MM.1S (cell line): ENCODE data around the gene PRKG1.

Experiments
- DNase-seq: peaks from one replicate; pipeline ENCODE4 v3.0.0-alpha.2; 2015
- H2AFZ ChIP-seq: fragments of 300-600 bp; sonication (generic); 2 replicates; pipeline ENCODE4 v1.6.0; 2016; ENCODE audit warnings: antibody characterized with exemption, low read length
- H3F3A ChIP-seq: fragments of 300-600 bp; sonication (generic); 2 replicates; pipeline ENCODE4 v1.6.1; 2016; ENCODE audit warnings: mild to moderate bottlenecking, antibody characterized with exemption, low read length, moderate library complexity, mixed read lengths; ENCODE audit not compliant: insufficient read depth
- H3K27ac ChIP-seq: fragments of 300-600 bp; sonication (generic); 2 replicates; pipeline ENCODE4 v1.5.1; 2016; ENCODE audit warnings: mild to moderate bottlenecking, low read length
- H3K27me3 ChIP-seq: fragments of 300-600 bp; sonication (generic); replicated peaks from 2 replicates; pipeline ENCODE4 v1.6.0; 2016; ENCODE audit warnings: low read length; ENCODE audit not compliant: insufficient read depth
- H3K36me3 ChIP-seq: fragments of 300-600 bp; sonication (generic); replicated peaks from 2 replicates; pipeline ENCODE4 v1.6.1; 2016; ENCODE audit warnings: mild to moderate bottlenecking, low read length, mixed read lengths; ENCODE audit not compliant: insufficient read depth
- H3K4me1 ChIP-seq: fragments of 300-600 bp; sonication (generic); 2 replicates; pipeline ENCODE4 v1.6.1; 2016; ENCODE audit warnings: low read length, mixed read lengths
- H3K4me2 ChIP-seq: fragments of 300-600 bp; sonication (generic); 2 replicates; pipeline ENCODE4 v1.6.0; 2016; ENCODE audit warnings: low read depth, low read length
- H3K4me3 ChIP-seq: fragments of 300-600 bp; sonication (generic); 2 replicates; pipeline ENCODE4 v1.5.1; 2016; ENCODE audit warnings: low read length, mixed read lengths
- H3K79me2 ChIP-seq: fragments of 300-600 bp; sonication (generic); 2 replicates; pipeline ENCODE4 v1.6.1; 2016; ENCODE audit warnings: mixed run types, low read length, mixed read lengths
- H3K9ac ChIP-seq: fragments of 300-600 bp; sonication (generic); 2 replicates; pipeline ENCODE4 v1.6.1; 2016; ENCODE audit warnings: low read length, mixed read lengths
- H3K9me2 ChIP-seq: fragments of 300-600 bp; sonication (generic); replicated peaks from 2 replicates; pipeline ENCODE4 v1.6.1; 2016; ENCODE audit warnings: mild to moderate bottlenecking, low read length, mixed read lengths; ENCODE audit not compliant: insufficient read depth
- H3K9me3 ChIP-seq: fragments of 300-600 bp; sonication (generic); replicated peaks from 2 replicates; pipeline ENCODE4 v1.6.1; 2016; ENCODE audit warnings: mild to moderate bottlenecking, low read length, mixed read lengths; ENCODE audit not compliant: insufficient read depth
- H4K20me1 ChIP-seq: fragments of 300-600 bp; sonication (generic); 2 replicates; pipeline ENCODE4 v1.6.1; 2016; ENCODE audit warnings: mild to moderate bottlenecking, low read length, moderate library complexity, mixed read lengths; ENCODE audit not compliant: insufficient read depth
- EZH2 ChIP-seq: fragments of 300-600 bp; sonication (generic); optimal IDR thresholded peaks from 2 replicates; pipeline ENCODE3; 2017; ENCODE audit warnings: low read depth, mild to moderate bottlenecking, antibody characterized with exemption, low read length, mixed read lengths
- EZH2phosphoT487 ChIP-seq: fragments of 300-600 bp; sonication (generic); IDR thresholded peaks from 2 replicates; pipeline ENCODE4 v1.6.1; 2018; ENCODE audit warnings: antibody characterized with exemption, low read length
- TF ChIP-seq, protein P1 (sequence below): fragments of 300-600 bp; sonication (generic); IDR thresholded peaks from 2 replicates; pipeline ENCODE4 v1.5.1; 2016; ENCODE audit warnings: antibody characterized with exemption, low read length, mixed read lengths

Gene PRKG1

GRCh38 chr10:51077507-51077906, 3.2 kb downstream of the PRKG1 start:
- Histone ChIP-seq H4K20me1 (no peaks in the 10 kb centered on the region), H3K9me2 (no peaks in the 10 kb centered on the region), H2AFZ (no peak overlapping the region), H3K9me3 (no peaks in the 10 kb centered on the region), H3K4me3 (no peak overlapping the region), H3K4me1 (no peaks in the 10 kb centered on the region), H3F3A (no peaks in the 10 kb centered on the region), H3K79me2 (no peaks in the 10 kb centered on the region), H3K27ac (no peak overlapping the region), H3K27me3 (no peaks in the 10 kb centered on the region), H3K4me2 (no peak overlapping the region), H3K36me3 (no peaks in the 10 kb centered on the region), H3K9ac (no peak overlapping the region)
- TF ChIP-seq, protein P1, sequence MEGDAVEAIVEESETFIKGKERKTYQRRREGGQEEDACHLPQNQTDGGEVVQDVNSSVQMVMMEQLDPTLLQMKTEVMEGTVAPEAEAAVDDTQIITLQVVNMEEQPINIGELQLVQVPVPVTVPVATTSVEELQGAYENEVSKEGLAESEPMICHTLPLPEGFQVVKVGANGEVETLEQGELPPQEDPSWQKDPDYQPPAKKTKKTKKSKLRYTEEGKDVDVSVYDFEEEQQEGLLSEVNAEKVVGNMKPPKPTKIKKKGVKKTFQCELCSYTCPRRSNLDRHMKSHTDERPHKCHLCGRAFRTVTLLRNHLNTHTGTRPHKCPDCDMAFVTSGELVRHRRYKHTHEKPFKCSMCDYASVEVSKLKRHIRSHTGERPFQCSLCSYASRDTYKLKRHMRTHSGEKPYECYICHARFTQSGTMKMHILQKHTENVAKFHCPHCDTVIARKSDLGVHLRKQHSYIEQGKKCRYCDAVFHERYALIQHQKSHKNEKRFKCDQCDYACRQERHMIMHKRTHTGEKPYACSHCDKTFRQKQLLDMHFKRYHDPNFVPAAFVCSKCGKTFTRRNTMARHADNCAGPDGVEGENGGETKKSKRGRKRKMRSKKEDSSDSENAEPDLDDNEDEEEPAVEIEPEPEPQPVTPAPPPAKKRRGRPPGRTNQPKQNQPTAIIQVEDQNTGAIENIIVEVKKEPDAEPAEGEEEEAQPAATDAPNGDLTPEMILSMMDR = no peak
- no peak for TF ChIP-seq EZH2phosphoT487
- TF ChIP-seq EZH2 = no peak
- DNase-seq = no peak

- no peak for DNase-seq
- no peaks in the 10 kb centered on the region for H3K79me2 ChIP-seq
- H3K36me3 ChIP-seq = no peaks in the 10 kb centered on the region
- TF ChIP-seq EZH2 = no peak
- no peak for TF ChIP-seq EZH2phosphoT487
- TF ChIP-seq, protein P1 = no peak
- H3K27me3 ChIP-seq = no peaks in the 10 kb centered on the region
- no peak overlapping the region for H3K4me3 ChIP-seq
- no peak overlapping the region for H3K9ac ChIP-seq
- H3K4me1 ChIP-seq = no peaks in the 10 kb centered on the region
- no peak overlapping the region for H2AFZ ChIP-seq
- no peak overlapping the region for H3K4me2 ChIP-seq
- H3K9me2 ChIP-seq = no peaks in the 10 kb centered on the region
- no peaks in the 10 kb centered on the region for H3K9me3 ChIP-seq
- no peaks in the 10 kb centered on the region for H4K20me1 ChIP-seq
- H3K27ac ChIP-seq = no peak overlapping the region
- no peaks in the 10 kb centered on the region for H3F3A ChIP-seq
These were observed 5.0 kb downstream of the PRKG1 start for GRCh38 chr10:51079331-51079730.

DNA sequence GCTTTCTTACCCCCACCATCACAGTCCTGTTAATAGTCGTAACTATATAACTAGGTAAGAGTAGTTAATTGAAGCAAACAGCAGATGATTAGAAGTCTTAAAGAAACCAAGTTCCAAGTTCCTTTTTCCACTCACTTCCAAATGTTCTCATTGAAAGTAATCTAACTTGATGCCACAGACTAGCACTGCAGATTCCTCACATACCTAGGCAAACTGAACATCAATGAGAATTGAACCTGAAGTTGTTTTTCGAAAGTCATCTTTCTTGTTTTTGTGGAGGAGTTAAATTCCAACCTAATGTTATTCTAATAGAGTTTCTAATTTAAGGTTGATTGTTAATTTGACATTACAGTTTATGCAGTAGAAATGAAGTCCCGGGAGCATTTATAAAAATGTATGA, 5.5 kb downstream of the PRKG1 start:
- H3K4me3 ChIP-seq = no peak overlapping the region
- H3K9ac ChIP-seq = no peak overlapping the region
- H3K4me1 ChIP-seq = no peaks in the 10 kb centered on the region
- no peaks in the 10 kb centered on the region for H3K27me3 ChIP-seq
- H3K9me2 ChIP-seq = no peaks in the 10 kb centered on the region
- H3F3A ChIP-seq = no peaks in the 10 kb centered on the region
- TF ChIP-seq EZH2phosphoT487 (no peak), EZH2 (no peak)
- TF ChIP-seq, protein P1 = no peak
- H3K9me3 ChIP-seq = no peaks in the 10 kb centered on the region
- H4K20me1 ChIP-seq = no peaks in the 10 kb centered on the region
- H3K36me3 ChIP-seq = no peaks in the 10 kb centered on the region
- H2AFZ ChIP-seq = no peak overlapping the region
- DNase-seq = no peak
- H3K79me2 ChIP-seq = no peaks in the 10 kb centered on the region
- H3K27ac ChIP-seq = no peak overlapping the region
- H3K4me2 ChIP-seq = no peak overlapping the region
